PC-3 (cell line): ENCODE data around the gene DNA2.

Experiments used
- EZH2 ChIP-seq: fragments of 300-600 bp; sonication (generic); IDR thresholded peaks from one replicate; pipeline ENCODE4 v1.6.1; 2017; ENCODE audit warnings: antibody characterized with exemption, mild to moderate bottlenecking, low read length; ENCODE audit not compliant: unreplicated experiment
- EZH2phosphoT487 ChIP-seq: fragments of 300-600 bp; sonication (generic); IDR thresholded peaks from 2 replicates; pipeline ENCODE4 v1.6.1; 2018; ENCODE audit warnings: mild to moderate bottlenecking, antibody characterized with exemption, low read length, borderline replicate concordance
- TF ChIP-seq, protein P1 (sequence below): fragments of 300-600 bp; sonication (generic); conservative IDR thresholded peaks from 2 replicates; pipeline ENCODE4 v1.5.1; 2017; ENCODE audit warnings: antibody characterized with exemption, low read depth, mild to moderate bottlenecking, low read length

- TF ChIP-seq, protein P1, sequence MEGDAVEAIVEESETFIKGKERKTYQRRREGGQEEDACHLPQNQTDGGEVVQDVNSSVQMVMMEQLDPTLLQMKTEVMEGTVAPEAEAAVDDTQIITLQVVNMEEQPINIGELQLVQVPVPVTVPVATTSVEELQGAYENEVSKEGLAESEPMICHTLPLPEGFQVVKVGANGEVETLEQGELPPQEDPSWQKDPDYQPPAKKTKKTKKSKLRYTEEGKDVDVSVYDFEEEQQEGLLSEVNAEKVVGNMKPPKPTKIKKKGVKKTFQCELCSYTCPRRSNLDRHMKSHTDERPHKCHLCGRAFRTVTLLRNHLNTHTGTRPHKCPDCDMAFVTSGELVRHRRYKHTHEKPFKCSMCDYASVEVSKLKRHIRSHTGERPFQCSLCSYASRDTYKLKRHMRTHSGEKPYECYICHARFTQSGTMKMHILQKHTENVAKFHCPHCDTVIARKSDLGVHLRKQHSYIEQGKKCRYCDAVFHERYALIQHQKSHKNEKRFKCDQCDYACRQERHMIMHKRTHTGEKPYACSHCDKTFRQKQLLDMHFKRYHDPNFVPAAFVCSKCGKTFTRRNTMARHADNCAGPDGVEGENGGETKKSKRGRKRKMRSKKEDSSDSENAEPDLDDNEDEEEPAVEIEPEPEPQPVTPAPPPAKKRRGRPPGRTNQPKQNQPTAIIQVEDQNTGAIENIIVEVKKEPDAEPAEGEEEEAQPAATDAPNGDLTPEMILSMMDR: no peak
- TF ChIP-seq EZH2: no peak
- no peak for TF ChIP-seq EZH2phosphoT487
Observed at GRCh38 chr10:68440898-68441297, 30.9 kb downstream of the DNA2 start.
